Esophagus muscularis mucosa (tissue), 4 donors: ENCODE measurements around the gene DNAJC17. TPM values are rescaled to one million over a fixed set of nuclear protein-coding genes. Genes with fewer than 3 reads are reported as not detected.
A peak's percentile ranks its signal among the peaks of the same experiment; 100 is the strongest.

Experiments used
- DNase-seq: peaks from one replicate; pipeline ENCODE4 v3.0.0-alpha.2; 2017; ENCODE audit errors: extremely low spot score
- H3K27ac ChIP-seq, 4 donors: fragments of 200-600 bp; sonication (generic); replicated peaks in 1 of 4; 1 replicate in 3 of 4; 2 replicates in 1 of 4; pipeline ENCODE4 v1.5.1; 2016 to 2019; ENCODE audit warnings: mild to moderate bottlenecking in 1 of 4
- H3K27me3 ChIP-seq, 4 donors: fragments of 200-600 bp; sonication (generic); one replicate each; pipeline versions ENCODE4 v1.5.1 to v1.6.0; 2016 to 2019
- H3K36me3 ChIP-seq, 4 donors: fragments of 200-600 bp; sonication (generic); one replicate each; pipeline ENCODE4 v1.5.1; 2016 to 2019
- H3K4me1 ChIP-seq, 4 donors: fragments of 200-600 bp; sonication (generic); one replicate each; pipeline ENCODE4 v1.5.1; 2016 to 2019
- H3K4me3 ChIP-seq, 4 donors: fragments of 200-600 bp; sonication (generic); 1 replicate in 2 of 4; 2 replicates in 2 of 4; pipeline ENCODE4 v1.5.1; 2016 to 2019; ENCODE audit warnings: mild to moderate bottlenecking in 4 of 4, moderate library complexity in 1 of 4
- H3K9me3 ChIP-seq, 4 donors: fragments of 200-600 bp; sonication (generic); 1 replicate in 3 of 4; 2 replicates in 1 of 4; pipeline ENCODE4 v1.5.1; 2016 to 2019
- EP300 ChIP-seq: sonication (generic); formaldehyde crosslinking; IDR thresholded peaks from one replicate; pipeline ENCODE4 v1.6.1; 2017; ENCODE audit warnings: antibody characterized with exemption
- POLR2A ChIP-seq: fragments of 450-650 bp; IDR thresholded peaks from one replicate; pipeline ENCODE4 v1.6.1; 2017; ENCODE audit warnings: antibody characterized with exemption, moderate library complexity, mild to moderate bottlenecking, low read depth
- POLR2AphosphoS5 ChIP-seq, 2 donors: sonication (generic); formaldehyde crosslinking; IDR thresholded peaks; one replicate each; pipeline ENCODE4 v1.6.1; 2017; ENCODE audit warnings: antibody characterized with exemption in 2 of 2
- WGBS: methylation state at CpG from one replicate; pipeline ENCODE4 v1.1.5; 2018; 5-methylcytosine and 5-hydroxymethylcytosine counted together
- intact Hi-C: fragments of 100-400 bp; cut with DNase I; formaldehyde crosslinking; loops from one replicate; pipeline ENCODE4 v1.15.1; 2023
- total RNA-seq, 4 donors: library from RNA; depleted of rRNA; stranded (reverse); fragments of >200 nt; gene quantifications; one replicate each; pipeline versions ENCODE4 v1.1.0 to v1.2.1, GENCODE V29; 2016
- TF ChIP-seq, protein P1 (sequence below), 3 experiments: fragments of 200-600 bp in 2 of 3; fragments of 450-650 bp in 1 of 3; sonication (generic) in 2 of 3; IDR thresholded peaks; one replicate each; pipeline ENCODE4 v1.5.1; 2017 to 2019; ENCODE audit warnings: antibody characterized with exemption in 3 of 3, mild to moderate bottlenecking in 2 of 3, moderate library complexity in 1 of 3

Gene DNAJC17
- total RNA-seq, 4 donors from 2014 or later = 10.0 to 23.8 (median 13.9) TPM

DNA sequence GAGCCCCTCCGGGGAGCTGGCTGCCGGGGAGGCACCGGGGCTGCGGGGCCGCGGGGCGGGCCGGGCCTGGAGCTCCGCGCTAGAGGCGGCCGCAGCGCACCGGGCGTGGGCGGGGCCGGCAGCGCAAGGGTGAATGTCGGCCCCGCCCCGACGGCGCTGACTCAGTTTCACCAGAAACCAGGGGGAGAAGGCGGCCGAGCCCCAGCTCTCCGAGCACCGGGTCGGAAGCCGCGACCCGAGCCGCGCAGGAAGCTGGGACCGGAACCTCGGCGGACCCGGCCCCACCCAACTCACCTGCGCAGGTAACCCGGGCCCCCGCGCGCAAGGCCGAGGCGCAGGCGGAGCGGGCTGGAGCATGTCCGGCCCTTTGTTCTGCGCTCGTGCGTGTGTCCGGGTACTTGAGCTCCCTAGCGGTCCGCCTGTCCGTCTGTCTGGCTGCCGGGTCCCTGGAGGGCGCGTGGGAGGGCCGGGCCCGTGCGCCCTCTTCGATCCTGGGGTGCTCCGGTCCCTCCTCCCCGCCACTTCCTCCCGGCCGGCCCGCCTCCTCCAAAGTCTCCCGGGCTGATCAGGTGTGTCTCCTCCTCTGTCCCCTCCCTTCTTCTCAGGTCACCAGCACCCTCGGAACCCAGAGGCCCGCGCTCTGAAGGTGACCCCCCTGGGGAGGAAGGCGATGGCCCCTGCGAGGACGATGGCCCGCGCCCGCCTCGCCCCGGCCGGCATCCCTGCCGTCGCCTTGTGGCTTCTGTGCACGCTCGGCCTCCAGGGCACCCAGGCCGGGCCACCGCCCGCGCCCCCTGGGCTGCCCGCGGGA lies 36.8 kb upstream of the DNAJC17 start, which contains the start of gene SPINT1:
Gene SPINT1 (plus strand): TSS at position 164 of the 811 bp plus-strand sequence. CDS start 507 bp downstream, at position 671.
- H3K9me3 ChIP-seq = no peaks in the 10 kb centered on the region
- H3K4me3 ChIP-seq = peak within 1 kb of the TSS; percentile 50 to 64 (median 52)
- no peak for DNase-seq
- no peaks in the 10 kb centered on the region for H3K36me3 ChIP-seq
- no peak within 1 kb of the TSS for H3K27ac ChIP-seq
- 1% methylated on average over 25 of the region's 89 CpGs for WGBS
- H3K27me3 ChIP-seq = peaks cover 0 to 56% (median 23%) of the 10 kb centered on the region in 4 donors
- H3K4me1 ChIP-seq = peaks cover 16 to 23% (median 20%) of the 10 kb centered on the region in 4 donors
- TF ChIP-seq, protein P1, sequence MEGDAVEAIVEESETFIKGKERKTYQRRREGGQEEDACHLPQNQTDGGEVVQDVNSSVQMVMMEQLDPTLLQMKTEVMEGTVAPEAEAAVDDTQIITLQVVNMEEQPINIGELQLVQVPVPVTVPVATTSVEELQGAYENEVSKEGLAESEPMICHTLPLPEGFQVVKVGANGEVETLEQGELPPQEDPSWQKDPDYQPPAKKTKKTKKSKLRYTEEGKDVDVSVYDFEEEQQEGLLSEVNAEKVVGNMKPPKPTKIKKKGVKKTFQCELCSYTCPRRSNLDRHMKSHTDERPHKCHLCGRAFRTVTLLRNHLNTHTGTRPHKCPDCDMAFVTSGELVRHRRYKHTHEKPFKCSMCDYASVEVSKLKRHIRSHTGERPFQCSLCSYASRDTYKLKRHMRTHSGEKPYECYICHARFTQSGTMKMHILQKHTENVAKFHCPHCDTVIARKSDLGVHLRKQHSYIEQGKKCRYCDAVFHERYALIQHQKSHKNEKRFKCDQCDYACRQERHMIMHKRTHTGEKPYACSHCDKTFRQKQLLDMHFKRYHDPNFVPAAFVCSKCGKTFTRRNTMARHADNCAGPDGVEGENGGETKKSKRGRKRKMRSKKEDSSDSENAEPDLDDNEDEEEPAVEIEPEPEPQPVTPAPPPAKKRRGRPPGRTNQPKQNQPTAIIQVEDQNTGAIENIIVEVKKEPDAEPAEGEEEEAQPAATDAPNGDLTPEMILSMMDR (IDR thresholded peaks at IDR 0.05) = no peak
- TF ChIP-seq EP300 (no peak), POLR2A (no peak), POLR2AphosphoS5 (IDR thresholded peaks at IDR 0.05) (no peak)
- intact Hi-C loops = no loop called here

DNA sequence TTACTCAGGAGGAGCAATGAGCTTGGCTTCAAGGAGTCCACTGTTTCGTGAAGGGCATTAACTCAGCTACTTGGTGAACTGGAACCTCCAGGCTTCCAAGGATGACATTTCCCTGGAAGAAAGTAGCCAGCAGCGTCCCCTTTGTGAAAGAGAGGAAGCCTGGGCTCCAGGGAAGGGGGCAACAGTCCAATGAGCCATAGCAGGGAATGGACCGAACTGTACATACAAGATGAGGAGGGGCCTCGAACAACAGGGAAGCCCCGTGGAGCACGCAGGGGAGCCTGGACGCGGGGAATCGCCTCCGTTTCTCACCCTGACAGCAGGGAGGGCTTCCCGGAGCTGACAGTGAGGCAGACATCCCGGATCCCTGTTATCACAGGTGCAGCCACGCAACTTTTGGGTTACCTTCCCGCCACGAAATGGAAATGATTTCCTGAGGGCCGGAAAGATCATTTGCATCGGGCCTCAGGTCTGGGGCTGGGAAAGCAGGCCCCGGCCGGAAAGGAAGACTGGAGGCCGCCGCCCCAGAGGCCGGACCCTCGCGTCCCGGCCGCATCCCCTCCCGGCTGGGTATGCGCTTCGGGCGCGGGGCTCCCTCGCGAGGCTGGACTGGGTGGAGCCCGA lies 36.1 kb upstream of the DNAJC17 start:
- TF ChIP-seq POLR2AphosphoS5 (IDR thresholded peaks at IDR 0.05) (no peak), EP300 (no peak), POLR2A (no peak)
- TF ChIP-seq, protein P1 (IDR thresholded peaks at IDR 0.05) = no peak
- WGBS = 38% methylated on average over 7 of the region's 34 CpGs
- Histone ChIP-seq H3K36me3 (no peaks in the 10 kb centered on the region), H3K4me1 (peaks cover 16 to 23% (median 20%) of the 10 kb centered on the region in 4 donors), H3K27ac (no peak overlapping the region), H3K4me3 (peak overlapping the region; percentile 50 to 64 (median 52)), H3K27me3 (peaks cover 0 to 56% (median 23%) of the 10 kb centered on the region in 4 donors), H3K9me3 (no peaks in the 10 kb centered on the region)
- no peak for DNase-seq
- intact Hi-C loops = no loop called here

DNA sequence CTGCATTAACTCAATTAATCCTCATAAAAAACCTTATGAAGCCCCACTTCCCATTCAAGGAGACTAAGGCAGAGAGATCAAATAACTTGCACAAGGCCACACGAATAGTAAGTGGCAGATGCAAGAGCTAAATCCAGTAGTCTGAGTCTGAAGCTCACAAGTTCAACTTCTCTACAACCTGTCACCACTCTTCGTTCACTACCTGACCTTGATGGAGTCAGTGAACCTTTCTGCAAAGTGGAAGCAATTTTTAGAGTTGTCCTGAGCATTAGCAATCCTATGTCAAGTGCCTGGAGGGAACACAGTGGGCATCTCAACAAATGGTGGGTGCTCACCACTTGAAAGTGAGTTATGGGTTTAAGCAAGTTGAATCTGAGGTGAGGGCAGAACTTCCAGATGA lies 34.5 kb upstream of the DNAJC17 start:
- H3K9me3 ChIP-seq = no peaks in the 10 kb centered on the region
- intact Hi-C loops = no loop called here
- no peaks in the 10 kb centered on the region for H3K36me3 ChIP-seq
- no peak for TF ChIP-seq POLR2A
- H3K4me3 ChIP-seq = no peak overlapping the region
- no peak for DNase-seq
- WGBS = 91% methylated on average over 2 of the region's 2 CpGs
- peaks cover 16 to 22% (median 20%) of the 10 kb centered on the region in 4 donors for H3K4me1 ChIP-seq
- H3K27me3 ChIP-seq = peaks cover 0 to 48% (median 23%) of the 10 kb centered on the region in 4 donors
- no peak overlapping the region for H3K27ac ChIP-seq

DNA sequence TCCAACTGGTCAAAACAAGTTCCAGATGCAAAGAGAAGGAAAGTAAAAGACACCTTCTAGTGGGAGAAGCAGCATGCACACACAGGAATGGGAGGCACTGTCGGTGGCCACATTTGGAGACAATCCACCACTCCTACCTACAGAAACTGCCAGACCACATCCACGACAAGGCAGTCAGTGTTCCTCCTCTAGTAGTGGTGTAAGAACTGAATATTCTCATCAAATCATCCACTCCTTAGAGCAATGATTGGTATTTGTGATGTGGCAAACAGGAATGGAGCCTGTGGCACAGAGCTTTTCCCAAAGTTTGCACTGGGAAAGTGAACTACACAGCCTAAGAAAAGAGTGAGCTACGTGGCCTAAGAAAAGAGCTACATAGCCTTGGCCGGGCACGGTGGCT lies 31.5 kb upstream of the DNAJC17 start:
- 83% methylated on average over 5 of the region's 5 CpGs for WGBS
- no peak for DNase-seq

More for the DNA sequence above, 31.5 kb upstream of the DNAJC17 start:
- Histone ChIP-seq H3K9me3 (no peaks in the 10 kb centered on the region), H3K4me1 (peaks cover 4 to 6% (median 5%) of the 10 kb centered on the region in 4 donors), H3K27me3 (peaks cover 0 to 18% (median 3%) of the 10 kb centered on the region in 4 donors), H3K27ac (no peak overlapping the region), H3K4me3 (no peak overlapping the region), H3K36me3 (no peaks in the 10 kb centered on the region)
- no peak for TF ChIP-seq POLR2A
- no peak for TF ChIP-seq EP300
- no peak for TF ChIP-seq POLR2AphosphoS5 (IDR thresholded peaks at IDR 0.05)
- TF ChIP-seq, protein P1 (IDR thresholded peaks at IDR 0.05) = no peak
- intact Hi-C loops = no loop called here
